NB4 (cell line): Measurements from ENCODE around the gene CAMTA2.
A peak's percentile ranks its signal among the peaks of the same experiment; 100 is the strongest.

Experiments used
- DNase-seq: peaks from one replicate; pipeline ENCODE4 v3.0.0; 2010; ENCODE audit warnings: low read depth
- H3K4me3 ChIP-seq: one replicate; pipeline ENCODE4 v1.5.1; 2011; ENCODE audit warnings: mild to moderate bottlenecking, low read depth, low read length, moderate library complexity
- CTCF ChIP-seq: IDR thresholded peaks from one replicate; pipeline ENCODE4 v1.5.1; 2012; ENCODE audit warnings: low read depth, low read length
- MAX ChIP-seq: IDR thresholded peaks from 2 replicates; pipeline ENCODE4 v1.6.1; 2011; ENCODE audit warnings: low read depth, low read length
- MYC ChIP-seq: IDR thresholded peaks from 2 replicates; pipeline ENCODE4 v1.6.1; 2011; ENCODE audit warnings: low read depth, low read length
- POLR2A ChIP-seq: IDR thresholded peaks from 2 replicates; pipeline ENCODE4 v1.6.1; 2011; ENCODE audit warnings: mild to moderate bottlenecking; ENCODE audit not compliant: insufficient read length; ENCODE audit errors: extremely low read depth

CAMTA2 gene

GRCh38 chr17:4950746-4951204, 36.7 kb downstream of the CAMTA2 start, which contains the start of gene ENO3:
Gene ENO3 (plus strand): TSS chr17:4951119. CDS start chr17:4951830, 711 bp downstream.
- TF ChIP-seq POLR2A = no peak
- no peak for TF ChIP-seq MAX
- no peak for TF ChIP-seq MYC
- no peak for TF ChIP-seq CTCF
- DNase-seq = no peak
- H3K4me3 ChIP-seq = peak within 1 kb of the TSS; percentile 53

- peak; percentile 54 for DNase-seq
- TF ChIP-seq CTCF = no peak
- TF ChIP-seq POLR2A = peak; percentile 17
- peak overlapping the region; percentile 53 for H3K4me3 ChIP-seq
Measured at GRCh38 chr17:4950075-4950745, 37.3 kb downstream of the CAMTA2 start.

GRCh38 chr17:4949321-4950074, 38.0 kb downstream of the CAMTA2 start:
- peak; percentile 80 for DNase-seq
- peak; percentile 16 for TF ChIP-seq POLR2A
- peak; percentile 74 for TF ChIP-seq MYC
- no peak for TF ChIP-seq CTCF
- peak overlapping the region; percentile 61 for H3K4me3 ChIP-seq

- peak overlapping the region; percentile 65 for H3K4me3 ChIP-seq
- TF ChIP-seq MAX = no peak
- no peak for TF ChIP-seq POLR2A
- TF ChIP-seq MYC = no peak
- no peak for TF ChIP-seq CTCF
- DNase-seq = peak; percentile 88
Measured at GRCh38 chr17:4948931-4949320, 38.5 kb downstream of the CAMTA2 start.

- peak within 1 kb of the TSS; percentile 95 for H3K4me3 ChIP-seq
- DNase-seq = peak; percentile 94
- TF ChIP-seq CTCF (no peak), POLR2A (peak; percentile 54), MAX (peak; percentile 26; the same call in 1 of the 2 replicates)
Measured at GRCh38 chr17:4948166-4948930, 39.1 kb downstream of the CAMTA2 start, which contains the start of gene PFN1. Gene PFN1 (minus strand): TSS chr17:4948530. CDS start chr17:4948394, 136 bp downstream.
